Bronchial epithelial cell (primary cell): Measurements from ENCODE around the gene TCF21. TPM values are rescaled to one million over a fixed set of nuclear protein-coding genes. Genes with fewer than 3 reads are reported as not detected.

ENCODE experiments used
- DNase-seq: peaks from one replicate; pipeline ENCODE4 v3.0.0-alpha.2; 2010; ENCODE audit warnings: low read depth
- FAIRE-seq: peaks from 2 replicates; lab custom pipeline; 2011; peaks lifted over from hg19 to GRCh38; lab: Jason Lieb, UNC
- H3K27me3 ChIP-seq: 2 replicates; pipeline ENCODE4 v1.5.1; 2011; ENCODE audit warnings: low read length; ENCODE audit not compliant: control insufficient read depth, insufficient read depth
- H3K36me3 ChIP-seq: 2 replicates; pipeline ENCODE4 v1.5.1; 2011; ENCODE audit warnings: low read length; ENCODE audit not compliant: control insufficient read depth, insufficient read depth
- H3K4me3 ChIP-seq: 2 replicates; pipeline ENCODE4 v1.5.1; 2011; ENCODE audit warnings: mild to moderate bottlenecking, low read depth, low read length, control low read depth
- total RNA-seq: library from RNA; depleted of rRNA; stranded (reverse); fragments of >200 nt; gene quantifications from 2 replicates; pipeline ENCODE4 v1.2.1, GENCODE V29; 2014
- TF ChIP-seq, protein P1 (sequence below): IDR thresholded peaks from 2 replicates; pipeline ENCODE4 v1.5.1; 2011; ENCODE audit warnings: mild to moderate bottlenecking, moderate library complexity, low read length, control low read depth, inconsistent platforms; ENCODE audit not compliant: insufficient read depth, severe bottlenecking

TCF21 gene
- total RNA-seq, result 0.26 TPM in 1 of 2 replicates, not detected in the other

DNA sequence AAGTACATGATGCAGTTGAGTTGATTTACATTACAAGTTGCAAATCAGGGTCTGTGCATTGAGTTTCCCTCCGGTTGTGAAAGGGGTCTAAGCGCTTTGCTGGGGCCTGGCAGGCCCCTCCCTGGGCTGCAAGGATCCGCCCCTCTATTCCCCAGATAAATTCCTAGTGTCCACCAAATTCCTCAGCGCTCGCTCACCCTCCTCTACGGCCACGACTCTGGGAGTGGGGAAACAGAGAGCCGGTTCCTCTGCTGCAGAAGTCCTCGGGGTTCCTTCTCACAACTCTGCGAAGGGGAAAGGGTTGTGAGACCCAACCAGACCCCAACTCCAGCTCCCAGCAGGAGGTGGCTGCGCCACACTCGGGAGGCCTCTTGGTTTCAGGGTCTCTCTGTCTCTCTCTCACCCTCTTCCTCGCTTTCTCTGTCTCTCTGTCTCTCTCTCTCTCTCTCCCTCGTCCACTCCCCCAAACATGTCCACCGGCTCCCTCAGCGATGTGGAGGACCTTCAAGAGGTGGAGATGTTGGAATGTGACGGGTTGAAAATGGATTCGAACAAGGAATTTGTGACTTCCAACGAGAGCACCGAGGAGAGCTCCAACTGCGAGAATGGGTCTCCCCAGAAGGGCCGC, at the start of gene TCF21:
TSS of gene TCF21 (plus strand) at position 185 of the 628 bp plus-strand sequence. CDS start at position 470, 285 bp downstream.
- no peak for FAIRE-seq
- H3K36me3 ChIP-seq, result no peaks in the 10 kb centered on the region
- DNase-seq, result no peak
- H3K27me3 ChIP-seq, result peaks cover 58% of the 10 kb centered on the region
- TF ChIP-seq, protein P1, sequence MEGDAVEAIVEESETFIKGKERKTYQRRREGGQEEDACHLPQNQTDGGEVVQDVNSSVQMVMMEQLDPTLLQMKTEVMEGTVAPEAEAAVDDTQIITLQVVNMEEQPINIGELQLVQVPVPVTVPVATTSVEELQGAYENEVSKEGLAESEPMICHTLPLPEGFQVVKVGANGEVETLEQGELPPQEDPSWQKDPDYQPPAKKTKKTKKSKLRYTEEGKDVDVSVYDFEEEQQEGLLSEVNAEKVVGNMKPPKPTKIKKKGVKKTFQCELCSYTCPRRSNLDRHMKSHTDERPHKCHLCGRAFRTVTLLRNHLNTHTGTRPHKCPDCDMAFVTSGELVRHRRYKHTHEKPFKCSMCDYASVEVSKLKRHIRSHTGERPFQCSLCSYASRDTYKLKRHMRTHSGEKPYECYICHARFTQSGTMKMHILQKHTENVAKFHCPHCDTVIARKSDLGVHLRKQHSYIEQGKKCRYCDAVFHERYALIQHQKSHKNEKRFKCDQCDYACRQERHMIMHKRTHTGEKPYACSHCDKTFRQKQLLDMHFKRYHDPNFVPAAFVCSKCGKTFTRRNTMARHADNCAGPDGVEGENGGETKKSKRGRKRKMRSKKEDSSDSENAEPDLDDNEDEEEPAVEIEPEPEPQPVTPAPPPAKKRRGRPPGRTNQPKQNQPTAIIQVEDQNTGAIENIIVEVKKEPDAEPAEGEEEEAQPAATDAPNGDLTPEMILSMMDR, result no peak
- no peak within 1 kb of the TSS for H3K4me3 ChIP-seq

DNA sequence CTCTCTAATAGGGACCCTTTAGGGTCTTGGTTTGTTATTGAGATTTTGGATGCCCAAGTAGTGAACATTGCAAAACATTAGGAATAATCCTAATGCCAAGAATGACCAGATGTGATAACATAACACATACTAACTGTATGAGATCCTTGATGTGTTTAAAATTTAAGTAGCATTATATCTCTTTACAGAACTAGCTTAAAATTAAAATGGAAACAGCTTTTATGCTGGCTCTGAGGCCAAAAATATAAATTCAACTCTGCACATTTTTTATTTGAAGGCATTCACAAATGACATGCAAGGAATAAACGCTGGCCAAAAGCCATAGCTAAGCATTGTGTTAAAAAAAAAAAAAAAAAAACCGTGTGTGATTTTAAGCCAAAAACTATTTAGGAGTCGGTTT, 47.7 kb upstream of the TCF21 start:
- no peaks in the 10 kb centered on the region for H3K36me3 ChIP-seq
- FAIRE-seq (no peak), DNase-seq (no peak)
- no peak overlapping the region for H3K4me3 ChIP-seq
- no peaks in the 10 kb centered on the region for H3K27me3 ChIP-seq
- TF ChIP-seq, protein P1, result no peak

DNA sequence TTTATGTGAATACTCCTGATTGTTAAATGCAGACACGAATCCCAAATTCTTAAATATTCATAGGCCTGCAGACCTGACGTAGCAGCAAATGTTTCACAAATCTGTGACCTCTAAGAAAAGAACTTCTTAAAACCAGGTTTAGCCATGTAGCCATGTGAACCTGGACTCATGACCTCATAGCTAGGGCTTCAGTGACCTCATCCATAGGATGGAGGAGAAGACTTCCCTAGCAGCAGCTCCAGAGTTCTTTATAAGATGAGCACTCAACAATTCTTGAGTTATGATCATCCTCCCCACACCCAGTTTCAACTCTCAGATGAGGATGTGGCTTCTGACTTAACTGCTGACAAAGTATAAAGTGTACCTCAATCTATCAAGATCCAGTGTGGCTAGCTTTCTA, 45.8 kb upstream of the TCF21 start:
- TF ChIP-seq, protein P1, result no peak
- H3K36me3 ChIP-seq, result no peaks in the 10 kb centered on the region
- no peak for FAIRE-seq
- no peak overlapping the region for H3K4me3 ChIP-seq
- DNase-seq, result no peak
- H3K27me3 ChIP-seq, result no peaks in the 10 kb centered on the region

DNA sequence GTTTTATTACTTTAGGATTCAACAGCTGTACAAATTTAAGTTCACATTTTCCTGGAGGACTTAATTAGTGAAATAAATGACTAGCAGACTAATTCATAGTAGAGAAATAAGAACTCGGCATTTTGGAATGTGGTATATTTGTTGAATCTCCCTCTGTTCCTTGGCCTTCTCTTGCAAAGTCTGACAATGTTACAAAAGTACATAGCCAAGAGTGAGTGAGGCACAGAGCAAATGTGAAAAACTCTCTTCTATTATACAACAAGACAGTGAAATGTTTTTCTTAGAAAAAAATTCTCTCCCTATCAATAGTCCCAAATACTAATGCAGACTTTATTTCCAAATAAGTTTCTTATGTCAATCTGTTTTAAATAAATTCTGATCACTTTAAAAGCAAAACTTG, 44.2 kb upstream of the TCF21 start:
- no peak for FAIRE-seq
- Histone ChIP-seq H3K27me3 (no peaks in the 10 kb centered on the region), H3K4me3 (no peak overlapping the region), H3K36me3 (no peaks in the 10 kb centered on the region)
- DNase-seq, result no peak
- TF ChIP-seq, protein P1, result no peak

DNA sequence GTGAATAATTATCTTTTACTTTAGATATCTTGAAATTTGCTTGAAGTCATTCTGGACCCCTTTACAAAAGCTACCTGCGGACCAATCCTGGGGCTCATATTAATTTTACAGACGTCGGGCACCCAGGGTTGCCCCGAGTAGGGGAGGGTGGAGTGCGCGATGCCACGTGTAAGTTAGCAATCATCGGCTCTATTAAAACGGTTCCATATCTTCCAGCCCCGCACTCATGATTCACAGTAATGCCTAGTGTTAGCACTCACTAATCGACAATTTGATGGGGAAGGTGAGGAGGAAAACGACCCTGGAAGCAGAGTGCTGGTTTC, 34.9 kb upstream of the TCF21 start:
- FAIRE-seq, result no peak
- peaks cover 23% of the 10 kb centered on the region for H3K27me3 ChIP-seq
- TF ChIP-seq, protein P1, result no peak
- H3K4me3 ChIP-seq, result no peak overlapping the region
- H3K36me3 ChIP-seq, result no peaks in the 10 kb centered on the region
- DNase-seq, result no peak
